Natural killer cell treated with Interleukin-12 subunit alpha and Interleukin-12 subunit beta and Interleukin-15 and Interleukin-18, amount 100 ng/mL, for 72 hours (primary cell): Measurements from ENCODE around the gene PCDH19. TPM values are rescaled to one million over a fixed set of nuclear protein-coding genes. Genes with fewer than 3 reads are reported as not detected.

Experiments used
- total RNA-seq, 2 donors: library from RNA; stranded (reverse); gene quantifications; one replicate each; pipeline ENCODE4 v1.2.3, GENCODE V29; 2022

The PCDH19 gene
- total RNA-seq, 2 donors from 2014 or later, result not detected

Other genes with a start within 250 kb of the PCDH19 start
- not detected for gene TNMD, start 174.7 kb upstream of the PCDH19 start, total RNA-seq
- gene TSPAN6, start 226.5 kb upstream of the PCDH19 start, total RNA-seq, result not detected
- not detected for gene SRPX2, start 233.9 kb upstream of the PCDH19 start, total RNA-seq